Measurements from ENCODE around the gene S100A6.
"Not testable (repeated sequence)": the region's sequence is repeated elsewhere in the genome, so short reads cannot be mapped to it uniquely, and the experiment has no call there.

DNA sequence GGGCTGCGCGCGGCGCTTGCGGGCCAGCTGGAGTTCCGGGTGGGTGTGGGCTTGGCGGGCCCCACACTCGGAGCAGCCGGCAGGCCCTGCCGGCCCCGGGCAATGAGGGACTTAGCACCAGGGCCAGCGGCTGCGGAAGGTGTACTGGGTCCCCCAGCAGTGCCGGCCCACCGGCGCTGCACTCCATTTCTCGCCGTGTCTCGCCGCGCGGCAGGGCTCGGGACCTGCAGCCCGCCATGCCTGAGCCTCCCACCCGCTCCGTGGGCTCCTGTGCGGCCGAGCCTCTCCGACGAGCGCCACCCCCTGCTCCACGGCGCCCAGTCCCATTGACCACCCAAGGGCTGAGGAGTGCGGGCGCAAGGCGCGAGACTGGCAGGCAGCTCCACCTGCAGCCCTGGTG lies 14.0 kb downstream of the S100A6 start:
- TF ChIP-seq POLR2A (IDR thresholded peaks at IDR 0.05) = not testable (repeated sequence)
- TF ChIP-seq, protein P1, sequence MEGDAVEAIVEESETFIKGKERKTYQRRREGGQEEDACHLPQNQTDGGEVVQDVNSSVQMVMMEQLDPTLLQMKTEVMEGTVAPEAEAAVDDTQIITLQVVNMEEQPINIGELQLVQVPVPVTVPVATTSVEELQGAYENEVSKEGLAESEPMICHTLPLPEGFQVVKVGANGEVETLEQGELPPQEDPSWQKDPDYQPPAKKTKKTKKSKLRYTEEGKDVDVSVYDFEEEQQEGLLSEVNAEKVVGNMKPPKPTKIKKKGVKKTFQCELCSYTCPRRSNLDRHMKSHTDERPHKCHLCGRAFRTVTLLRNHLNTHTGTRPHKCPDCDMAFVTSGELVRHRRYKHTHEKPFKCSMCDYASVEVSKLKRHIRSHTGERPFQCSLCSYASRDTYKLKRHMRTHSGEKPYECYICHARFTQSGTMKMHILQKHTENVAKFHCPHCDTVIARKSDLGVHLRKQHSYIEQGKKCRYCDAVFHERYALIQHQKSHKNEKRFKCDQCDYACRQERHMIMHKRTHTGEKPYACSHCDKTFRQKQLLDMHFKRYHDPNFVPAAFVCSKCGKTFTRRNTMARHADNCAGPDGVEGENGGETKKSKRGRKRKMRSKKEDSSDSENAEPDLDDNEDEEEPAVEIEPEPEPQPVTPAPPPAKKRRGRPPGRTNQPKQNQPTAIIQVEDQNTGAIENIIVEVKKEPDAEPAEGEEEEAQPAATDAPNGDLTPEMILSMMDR (IDR thresholded peaks at IDR 0.05 in 4 of 5, conservative IDR thresholded peaks at IDR 0.05 in 1 of 5) = not testable (repeated sequence)

Measured in gastrocnemius medialis (tissue), 4 donors.